Retinal pigment epithelial cell (primary cell): ENCODE results near the gene STX3.

ENCODE experiments used
- DNase-seq: peaks from one replicate; pipeline ENCODE4 v3.0.0-alpha.2; 2010; ENCODE audit warnings: low read depth
- H3K4me3 ChIP-seq: 2 replicates; pipeline ENCODE4 v1.5.1; 2011; ENCODE audit warnings: mild to moderate bottlenecking, low read length, control low read depth, moderate library complexity
- TF ChIP-seq, protein P1 (sequence below): conservative IDR thresholded peaks from 2 replicates; pipeline ENCODE4 v1.5.1; 2011; ENCODE audit warnings: low read depth, low read length, control low read depth, inconsistent platforms

STX3 gene

DNA sequence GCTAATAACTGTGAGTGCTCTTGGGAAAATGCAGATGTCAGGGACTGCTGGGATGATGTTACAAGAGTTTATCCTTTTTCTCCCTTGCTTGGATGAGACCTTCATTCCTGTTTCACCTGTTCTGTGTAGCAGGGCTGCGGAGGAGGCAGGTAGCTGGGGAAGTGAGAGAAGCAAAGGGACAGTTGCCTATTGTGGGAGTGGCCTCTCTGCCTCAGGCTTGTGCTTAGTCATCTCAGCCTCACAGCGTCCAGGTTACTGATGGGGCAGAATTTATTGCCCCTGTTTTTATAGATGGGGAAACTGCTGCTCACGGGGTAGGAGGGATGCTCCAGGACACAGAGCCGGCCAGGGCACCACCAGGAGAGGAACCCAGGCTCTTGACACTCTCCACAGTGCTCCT is 1.7 kb downstream of the STX3 start:
- TF ChIP-seq, protein P1, sequence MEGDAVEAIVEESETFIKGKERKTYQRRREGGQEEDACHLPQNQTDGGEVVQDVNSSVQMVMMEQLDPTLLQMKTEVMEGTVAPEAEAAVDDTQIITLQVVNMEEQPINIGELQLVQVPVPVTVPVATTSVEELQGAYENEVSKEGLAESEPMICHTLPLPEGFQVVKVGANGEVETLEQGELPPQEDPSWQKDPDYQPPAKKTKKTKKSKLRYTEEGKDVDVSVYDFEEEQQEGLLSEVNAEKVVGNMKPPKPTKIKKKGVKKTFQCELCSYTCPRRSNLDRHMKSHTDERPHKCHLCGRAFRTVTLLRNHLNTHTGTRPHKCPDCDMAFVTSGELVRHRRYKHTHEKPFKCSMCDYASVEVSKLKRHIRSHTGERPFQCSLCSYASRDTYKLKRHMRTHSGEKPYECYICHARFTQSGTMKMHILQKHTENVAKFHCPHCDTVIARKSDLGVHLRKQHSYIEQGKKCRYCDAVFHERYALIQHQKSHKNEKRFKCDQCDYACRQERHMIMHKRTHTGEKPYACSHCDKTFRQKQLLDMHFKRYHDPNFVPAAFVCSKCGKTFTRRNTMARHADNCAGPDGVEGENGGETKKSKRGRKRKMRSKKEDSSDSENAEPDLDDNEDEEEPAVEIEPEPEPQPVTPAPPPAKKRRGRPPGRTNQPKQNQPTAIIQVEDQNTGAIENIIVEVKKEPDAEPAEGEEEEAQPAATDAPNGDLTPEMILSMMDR, result no peak
- DNase-seq, result no peak
- H3K4me3 ChIP-seq, result peak overlapping the region; percentile 74

DNA sequence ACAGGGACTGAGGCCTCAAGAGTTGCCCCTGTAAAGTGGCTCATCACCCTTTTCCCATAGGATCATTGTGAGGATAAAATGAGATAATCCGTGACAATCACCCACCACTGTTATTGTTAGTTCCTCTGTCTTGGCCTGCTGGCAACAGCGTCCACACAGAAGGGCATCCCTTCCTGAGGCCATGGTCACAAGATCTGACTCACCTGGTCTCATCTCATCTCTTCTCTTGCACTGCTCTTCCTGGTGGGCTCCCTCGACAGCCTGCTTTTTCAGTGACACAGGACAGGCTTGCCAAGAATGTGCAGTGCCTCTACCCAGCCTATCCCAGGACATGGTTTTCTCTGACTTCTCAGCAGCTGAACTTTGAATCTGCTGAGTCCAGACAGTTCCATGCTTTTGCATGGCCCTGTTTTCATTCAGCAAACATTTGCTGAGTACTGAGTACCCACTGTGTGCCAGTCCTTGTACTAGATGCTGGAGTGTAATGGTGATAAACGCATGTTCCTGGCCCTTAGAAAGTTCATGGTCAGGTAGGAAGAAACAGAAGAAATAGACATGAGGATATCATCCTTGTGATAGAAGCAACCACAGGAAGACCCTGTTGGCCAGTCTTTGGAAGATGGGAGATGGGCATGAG is 3.3 kb downstream of the STX3 start:
- TF ChIP-seq, protein P1, result no peak

DNA sequence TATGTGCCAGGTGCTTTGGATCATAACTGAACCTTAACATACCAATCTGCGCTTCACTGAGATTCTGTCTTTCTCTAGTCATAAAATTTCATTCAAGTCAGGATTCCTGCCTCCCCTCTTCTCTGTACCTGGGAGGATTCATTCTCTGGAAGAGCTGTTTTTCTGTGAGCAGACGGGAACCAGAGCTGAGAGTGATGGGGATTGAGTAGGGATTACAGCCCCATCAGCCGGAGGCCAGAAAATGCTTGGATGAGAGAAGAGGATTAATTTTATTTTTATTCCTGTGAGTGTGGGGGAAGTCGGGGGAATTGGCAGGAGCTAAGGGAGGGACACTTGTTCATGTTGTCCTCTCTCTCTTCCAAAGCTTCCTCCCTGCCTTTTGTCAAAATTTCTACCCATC is 4.7 kb downstream of the STX3 start:
- H3K4me3 ChIP-seq, result no peak overlapping the region
- no peak for DNase-seq
- TF ChIP-seq, protein P1, result no peak

More for the DNA sequence above, 3.3 kb downstream of the STX3 start:
- DNase-seq, result no peak
- H3K4me3 ChIP-seq, result no peak overlapping the region

DNA sequence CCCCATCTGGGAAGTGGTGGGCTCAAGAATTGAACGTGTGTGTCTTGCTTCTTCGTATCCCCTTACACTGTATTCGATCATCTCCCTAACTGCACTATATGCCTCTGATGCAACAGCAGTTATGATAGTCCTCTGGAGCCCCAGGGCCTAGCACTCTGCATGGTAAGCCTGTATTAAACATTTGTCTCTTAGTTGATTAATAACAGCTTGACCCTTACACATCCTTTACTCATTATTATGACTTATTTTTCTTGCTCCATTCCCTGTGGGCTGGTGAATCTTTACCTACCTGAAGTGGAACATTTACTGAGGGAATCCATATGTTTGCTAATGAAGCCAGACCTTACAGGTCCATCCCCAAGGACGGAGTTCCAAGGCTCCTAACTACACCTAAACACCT is 5.6 kb downstream of the STX3 start:
- H3K4me3 ChIP-seq, result no peak overlapping the region
- no peak for DNase-seq
- TF ChIP-seq, protein P1, result no peak

DNA sequence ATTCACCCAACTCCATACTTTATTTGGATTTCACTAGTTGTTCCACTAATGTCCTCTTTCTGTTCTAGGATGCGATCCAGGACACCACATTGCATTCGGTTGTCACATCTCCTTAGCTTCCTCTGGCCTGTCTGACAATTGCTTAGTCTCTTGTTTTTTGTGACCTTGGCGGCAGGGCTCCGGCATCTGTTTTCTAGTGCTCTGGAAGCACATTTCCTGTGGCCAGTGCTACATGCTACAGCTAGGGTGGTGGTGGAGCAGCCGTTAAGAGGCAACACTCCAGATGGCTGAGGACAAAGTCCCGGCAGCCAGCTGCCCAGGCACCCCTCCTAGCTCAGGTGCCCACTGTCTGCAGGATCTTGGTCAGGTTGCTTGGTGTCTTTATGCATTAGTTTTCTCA is 6.8 kb downstream of the STX3 start:
- TF ChIP-seq, protein P1, result no peak
- no peak overlapping the region for H3K4me3 ChIP-seq
- no peak for DNase-seq

DNA sequence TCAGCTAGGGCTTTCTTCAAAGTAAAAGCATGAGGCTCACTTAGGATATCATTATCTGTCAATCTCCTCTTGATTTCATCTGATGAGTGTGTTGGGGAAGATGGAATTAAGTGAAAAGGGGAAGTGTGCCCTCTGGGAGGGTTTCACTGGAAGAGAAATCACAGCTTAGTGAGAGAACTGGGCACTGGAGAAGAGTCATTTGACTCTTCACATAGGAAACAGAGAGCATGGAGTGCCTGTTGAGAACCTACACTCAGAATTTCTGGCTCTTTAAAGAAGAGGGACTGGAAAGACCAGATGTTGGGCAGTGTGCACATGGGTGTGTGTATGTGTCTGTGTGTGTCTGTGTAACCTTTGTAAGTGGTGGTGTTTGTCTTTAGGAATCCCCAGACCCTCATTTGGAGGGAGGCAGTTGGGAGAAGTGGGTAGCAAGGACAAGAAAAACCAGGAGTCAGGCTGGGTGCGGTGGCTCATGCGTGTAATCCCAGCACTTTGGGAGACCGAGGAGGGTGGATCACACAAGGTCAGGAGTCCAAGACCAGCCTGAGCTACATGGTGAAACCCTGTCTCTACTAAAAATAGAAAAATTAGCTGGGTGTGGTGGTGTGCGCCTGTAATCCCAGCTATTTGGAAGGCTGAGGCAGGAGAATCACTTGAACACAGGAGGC is 10.0 kb downstream of the STX3 start:
- no peak for DNase-seq
- TF ChIP-seq, protein P1, result no peak
- H3K4me3 ChIP-seq, result no peak overlapping the region
